Stimulated activated CD8-positive, alpha-beta memory T cell treated with anti-CD3 and anti-CD28 coated beads, Interleukin-7, amount 100 ng/mL, for 48 hours (primary cell): ENCODE data around the gene TMEM30A.

ENCODE experiments used
- DNase-seq, 2 donors: peaks; one replicate each; pipeline ENCODE4 v3.0.0-alpha.2; 2020; ENCODE audit warnings: low read depth in 1 of 2; ENCODE audit errors: extremely low read depth in 1 of 2

Gene TMEM30A

GRCh38 chr6:75266716-75267291, 17.8 kb downstream of the TMEM30A start:
- no peak for DNase-seq

DNA sequence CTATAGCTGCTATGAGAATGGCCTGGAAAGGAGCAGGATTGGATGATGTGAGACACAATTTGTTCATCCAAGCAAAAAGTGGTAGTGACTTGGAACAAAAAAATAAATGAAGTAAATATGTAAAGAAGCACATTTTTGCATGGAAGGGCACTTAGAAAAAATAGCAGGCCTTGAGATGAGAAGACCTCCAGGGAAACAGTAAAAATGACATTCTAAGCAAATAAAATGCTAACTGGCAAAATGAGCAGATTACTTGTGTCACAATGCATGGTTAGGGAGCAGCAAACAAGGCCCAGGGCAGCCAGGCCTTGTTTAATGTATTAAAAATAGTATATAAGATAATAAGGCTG, 21.2 kb downstream of the TMEM30A start:
- no peak for DNase-seq

DNA sequence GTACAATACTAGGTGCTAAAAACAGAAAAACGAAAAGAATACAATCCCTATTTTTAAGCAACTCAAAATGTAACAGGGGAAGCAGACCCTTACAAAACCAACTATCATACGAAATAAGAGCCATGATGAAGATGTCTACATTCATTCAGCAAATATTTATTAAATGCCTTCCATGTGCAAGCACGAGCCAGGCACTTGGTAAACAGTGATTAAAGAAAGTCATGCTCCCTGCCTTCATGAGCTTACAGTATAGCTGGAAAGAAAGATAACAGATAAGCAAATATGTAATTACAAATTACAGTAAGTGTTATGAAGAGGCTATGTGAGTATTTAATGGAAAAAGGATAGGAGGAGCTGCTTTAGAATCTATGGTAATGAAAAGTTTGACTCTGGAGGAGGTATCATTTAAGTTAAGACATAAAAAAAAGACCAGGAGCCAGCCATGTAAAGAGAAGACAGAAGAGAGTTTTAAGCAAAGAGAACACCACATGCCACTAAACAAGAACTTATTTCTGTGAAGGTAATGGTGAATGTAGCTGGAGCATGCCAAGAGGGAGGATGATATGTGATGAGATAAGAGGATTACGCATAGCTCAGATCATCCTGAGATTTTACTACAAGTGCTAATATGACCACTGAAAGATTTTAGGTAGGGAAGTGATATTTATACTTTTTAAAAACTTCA, 21.7 kb downstream of the TMEM30A start:
- no peak for DNase-seq

DNA sequence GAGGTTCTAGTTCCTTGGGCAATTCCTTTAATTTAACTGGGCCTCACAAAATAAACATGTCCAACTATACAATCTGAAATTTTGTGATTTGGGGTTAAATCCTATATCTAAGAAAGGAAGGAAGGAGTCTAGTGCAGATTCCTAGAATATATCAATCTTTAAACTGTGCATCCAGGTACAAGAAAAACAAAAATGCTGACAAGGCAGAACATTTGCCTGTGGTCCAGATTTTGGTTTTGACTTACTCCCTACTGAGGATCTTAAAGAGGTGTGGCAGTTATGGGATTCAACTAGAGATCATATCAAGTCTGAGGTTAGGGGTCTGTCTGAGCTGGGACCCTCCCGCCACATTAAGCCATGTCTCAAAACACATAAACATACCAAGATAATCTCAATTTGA, 23.3 kb downstream of the TMEM30A start:
- no peak for DNase-seq

DNA sequence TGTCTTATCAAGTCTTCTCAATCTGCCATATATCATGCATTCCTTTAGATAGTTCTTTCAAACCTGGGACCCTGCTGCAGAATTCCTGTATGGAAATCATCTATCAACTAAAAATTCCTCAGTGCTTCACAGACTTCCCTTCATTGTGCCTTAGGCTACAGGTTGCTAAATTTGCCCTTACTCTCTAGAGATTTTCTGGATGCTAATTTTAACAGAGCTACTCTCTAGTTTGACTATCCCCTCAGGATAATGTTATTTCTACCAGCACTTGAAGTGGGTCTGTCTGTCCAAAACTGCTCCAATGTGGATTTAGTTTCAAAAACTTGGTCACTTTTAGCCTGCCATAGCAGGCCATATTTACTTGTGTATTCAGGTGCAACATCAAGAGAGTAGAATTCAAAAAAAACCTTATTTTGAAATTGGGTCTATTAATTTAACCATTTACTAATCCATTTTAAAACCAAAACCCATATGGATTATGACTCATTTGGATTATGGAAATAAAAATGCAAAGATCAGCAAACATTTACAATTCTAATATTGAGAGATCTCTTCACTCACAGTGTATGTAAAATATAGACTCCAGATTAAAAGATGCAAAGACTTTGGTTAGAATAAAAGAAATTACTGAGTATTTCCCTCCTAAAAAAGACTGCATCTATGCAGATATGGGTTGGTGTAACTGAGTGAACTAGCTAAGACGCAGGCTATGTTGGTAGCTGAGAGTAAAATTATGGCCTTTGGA, 27.1 kb downstream of the TMEM30A start:
- DNase-seq, result no peak

- no peak for DNase-seq
Observed at GRCh38 chr6:75250552-75250951, 34.0 kb downstream of the TMEM30A start.

- no peak for DNase-seq
Observed at GRCh38 chr6:75249837-75250236, 34.8 kb downstream of the TMEM30A start.

DNA sequence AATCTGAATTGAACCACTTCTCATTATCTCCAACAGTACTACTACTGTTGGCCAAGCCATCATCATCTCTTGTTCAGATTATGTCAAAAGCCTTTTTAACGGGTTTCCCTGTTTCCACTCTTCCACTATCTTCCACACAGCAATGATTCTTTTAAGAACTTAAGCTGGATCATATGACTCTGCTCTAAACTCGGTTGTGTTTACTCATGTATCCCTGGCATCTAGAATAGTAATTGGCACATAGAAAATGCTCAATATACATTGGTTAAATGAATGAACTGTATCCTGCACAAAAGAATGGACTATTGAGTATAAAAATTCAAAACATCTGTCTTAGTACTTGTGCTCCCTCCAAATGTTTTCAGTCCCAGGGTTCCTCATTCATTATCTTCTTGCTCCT, 38.2 kb downstream of the TMEM30A start:
- no peak for DNase-seq

DNA sequence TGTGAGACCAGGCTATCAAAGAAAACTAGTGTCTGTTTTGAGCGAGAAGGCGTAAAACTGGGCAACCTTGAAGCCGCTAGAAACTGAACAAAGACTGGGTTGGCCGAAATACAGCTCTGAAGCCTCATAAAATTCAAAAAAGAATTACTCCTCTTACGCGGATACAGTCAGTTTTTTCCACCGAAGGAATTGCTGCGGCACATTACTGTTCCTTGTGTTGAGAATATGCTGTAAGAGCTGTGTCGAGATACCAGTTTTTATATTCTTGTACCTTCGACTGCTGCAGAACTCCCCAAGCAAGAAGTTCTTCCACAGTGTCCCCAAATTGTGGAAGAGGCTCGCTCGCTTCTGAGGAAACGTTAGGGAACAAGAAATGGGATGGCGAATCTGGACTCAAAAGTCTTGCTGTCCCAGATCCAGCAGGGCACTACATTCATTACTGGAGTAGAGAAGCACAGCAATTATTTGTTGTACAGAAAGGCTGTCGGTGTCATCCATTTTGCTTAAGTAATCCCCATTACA, 40.5 kb downstream of the TMEM30A start:
- DNase-seq, result no peak

- DNase-seq, result peak; percentile 53 to 82
Observed at GRCh38 chr6:75243333-75244062, 41.1 kb downstream of the TMEM30A start, which contains the start of gene COX7A2. Gene COX7A2 (minus strand): TSS chr6:75243801. CDS start chr6:75243734, 67 bp downstream.

DNA sequence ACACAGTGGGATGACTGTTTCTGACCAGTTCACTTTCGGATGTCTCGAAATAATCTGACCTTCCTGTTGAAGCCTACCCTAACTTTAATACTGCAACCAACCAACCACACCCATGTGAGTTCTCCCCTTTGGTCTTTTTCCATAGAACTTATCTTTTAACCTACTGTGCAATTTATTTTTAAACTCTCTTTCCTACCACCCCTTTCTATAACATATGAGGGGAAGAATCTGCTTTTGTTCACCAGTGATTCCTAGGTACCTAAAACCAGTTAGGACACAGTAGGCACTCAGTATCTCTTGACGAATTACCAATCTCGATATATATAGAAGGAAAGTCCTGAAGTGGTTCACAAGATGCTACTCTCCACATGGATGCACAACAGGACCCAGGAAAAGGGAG, 48.0 kb downstream of the TMEM30A start:
- no peak for DNase-seq

GRCh38 chr6:75235271-75235670, 49.3 kb downstream of the TMEM30A start:
- no peak for DNase-seq

DNA sequence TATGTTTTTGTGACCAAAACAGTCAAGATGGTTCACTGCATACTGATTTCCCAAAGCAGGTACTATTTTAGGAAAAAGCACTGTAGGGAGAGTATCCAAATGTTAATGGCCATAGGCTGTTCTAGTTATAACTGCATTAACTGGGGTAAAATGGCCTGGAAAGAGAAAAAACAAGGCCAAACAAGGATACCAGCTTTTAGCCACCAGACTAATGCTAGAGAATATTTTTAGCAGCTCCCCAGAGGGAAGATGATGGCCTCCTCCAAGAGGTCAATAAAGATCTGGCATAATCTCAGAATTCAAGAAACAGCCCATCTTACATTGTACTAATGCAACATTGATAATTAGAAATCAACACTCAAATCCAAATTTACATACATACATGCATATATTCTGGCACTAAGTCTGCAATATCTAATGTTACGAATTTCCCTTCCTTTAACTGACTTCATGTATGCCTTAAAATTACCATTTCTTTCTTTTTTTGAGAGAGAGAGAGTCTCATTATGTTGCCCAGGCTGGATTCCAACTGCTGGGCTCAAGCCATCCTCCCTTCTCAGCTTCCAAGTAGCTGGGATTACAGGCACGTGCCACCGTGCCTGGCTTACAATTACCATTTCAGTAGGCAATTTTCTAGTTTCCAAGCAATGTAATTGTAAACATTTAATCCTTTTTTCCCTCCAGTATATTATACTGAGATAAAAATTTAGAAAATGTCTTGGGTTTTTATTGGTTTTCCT, 50.3 kb downstream of the TMEM30A start:
- no peak for DNase-seq

DNA sequence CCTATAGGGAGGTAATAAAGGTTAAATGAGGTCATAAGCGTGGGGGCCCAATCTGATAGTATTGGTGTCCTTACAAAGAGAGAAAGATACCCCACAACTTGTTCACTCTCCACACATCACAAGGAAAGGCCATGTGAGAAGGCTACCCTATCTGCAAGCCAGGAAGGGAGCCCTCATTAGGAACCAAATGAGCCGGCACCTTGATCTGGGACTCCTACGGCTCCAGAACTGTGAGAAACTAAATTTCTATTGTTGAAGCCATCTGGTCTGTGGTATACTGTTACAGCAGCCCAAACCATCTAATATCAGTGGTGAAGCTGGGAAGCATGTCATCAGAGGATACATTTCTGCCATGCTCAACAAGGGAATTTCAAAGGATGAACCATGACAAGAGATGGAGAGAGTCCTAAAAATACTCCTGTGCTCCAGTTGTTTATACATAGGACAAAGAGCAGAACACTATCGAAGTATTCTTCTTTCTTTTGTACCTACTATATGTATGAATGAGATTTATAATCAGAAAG, 51.4 kb downstream of the TMEM30A start:
- DNase-seq, result no peak

DNA sequence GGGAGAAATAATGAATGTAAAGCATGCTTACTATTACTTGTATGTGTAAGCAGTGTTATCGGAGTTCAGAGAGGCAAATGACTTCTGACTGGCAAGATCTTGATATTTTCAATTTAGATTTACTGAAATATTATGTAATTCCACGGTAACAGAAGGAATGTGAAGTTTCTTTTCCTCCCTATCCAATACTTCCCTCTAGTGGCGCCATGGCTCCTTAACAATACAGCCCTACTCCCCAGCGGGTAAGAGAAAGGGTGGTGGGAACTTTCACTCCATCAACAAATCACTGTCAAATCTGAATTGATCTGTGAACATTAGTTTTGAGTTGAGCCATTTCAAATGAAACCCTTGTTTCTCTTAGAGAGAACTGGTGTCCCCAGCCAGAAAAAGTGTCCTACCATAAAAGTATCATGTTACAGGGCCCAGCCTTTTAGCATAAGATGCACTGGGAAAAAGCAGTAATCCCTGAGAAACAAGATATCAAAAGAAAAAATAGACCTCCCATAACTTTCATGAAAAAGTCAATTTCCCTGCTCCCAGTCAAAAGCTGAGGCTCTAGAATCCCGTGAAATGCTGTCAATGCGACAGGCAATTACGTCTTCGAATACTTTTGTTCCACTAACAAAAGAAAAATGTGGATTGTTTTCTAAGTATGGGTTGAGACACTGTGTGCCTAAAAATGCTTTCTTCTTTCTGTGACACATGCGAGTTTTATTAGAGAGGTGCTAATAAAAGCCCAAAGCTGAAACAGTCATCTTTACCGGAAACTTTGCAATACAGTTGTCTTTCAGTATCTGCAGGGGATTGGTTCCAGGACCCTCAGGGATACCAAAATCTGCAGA, 53.9 kb downstream of the TMEM30A start:
- no peak for DNase-seq

DNA sequence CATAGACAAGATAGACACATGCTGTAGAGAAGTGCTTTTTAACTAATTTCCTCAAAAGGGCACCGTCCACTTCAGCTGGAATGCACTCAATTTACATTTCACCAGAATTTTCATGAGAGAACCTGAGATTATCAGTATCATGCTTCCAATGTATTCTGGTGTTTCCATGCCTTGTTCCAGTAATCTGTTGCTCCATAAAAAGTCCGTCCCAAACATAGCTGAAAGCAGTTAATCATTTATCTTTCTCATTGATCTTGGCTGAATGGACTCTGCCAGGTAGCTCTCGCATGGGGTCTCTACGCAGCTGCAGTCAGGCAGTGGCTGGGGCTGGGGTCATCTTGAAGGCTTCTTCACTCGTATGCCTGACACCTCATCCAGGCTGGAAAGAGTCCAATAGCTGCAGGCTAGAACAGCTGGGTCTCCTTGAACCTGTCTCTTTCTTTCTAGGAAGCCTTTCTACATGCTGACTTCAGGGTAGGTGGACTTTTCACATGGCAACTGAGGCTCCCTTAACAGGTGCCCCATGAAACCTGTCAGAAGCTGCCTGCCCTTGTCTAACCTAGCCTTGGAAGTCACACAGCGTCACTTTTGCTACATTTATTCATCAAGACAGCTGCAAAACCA, 60.2 kb downstream of the TMEM30A start:
- no peak for DNase-seq

DNA sequence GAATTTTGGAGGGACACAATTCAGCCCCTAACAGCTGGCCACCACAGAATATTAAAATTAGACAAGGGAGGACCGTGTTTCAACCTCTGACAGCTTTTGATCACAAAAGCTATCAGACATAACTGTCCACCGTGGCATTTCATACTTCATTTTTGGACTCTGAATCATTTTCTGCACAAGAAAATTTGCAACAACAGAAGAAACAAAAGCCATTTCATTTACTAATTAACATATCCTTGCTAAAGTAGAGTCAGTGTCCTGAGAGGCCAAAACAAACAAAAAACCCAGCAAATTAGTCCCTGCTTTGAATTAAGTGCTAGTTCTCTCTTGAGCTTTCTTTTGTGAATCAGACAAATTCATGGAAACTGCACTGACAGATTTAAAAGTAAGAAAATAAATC, 61.2 kb downstream of the TMEM30A start:
- DNase-seq, result no peak

DNA sequence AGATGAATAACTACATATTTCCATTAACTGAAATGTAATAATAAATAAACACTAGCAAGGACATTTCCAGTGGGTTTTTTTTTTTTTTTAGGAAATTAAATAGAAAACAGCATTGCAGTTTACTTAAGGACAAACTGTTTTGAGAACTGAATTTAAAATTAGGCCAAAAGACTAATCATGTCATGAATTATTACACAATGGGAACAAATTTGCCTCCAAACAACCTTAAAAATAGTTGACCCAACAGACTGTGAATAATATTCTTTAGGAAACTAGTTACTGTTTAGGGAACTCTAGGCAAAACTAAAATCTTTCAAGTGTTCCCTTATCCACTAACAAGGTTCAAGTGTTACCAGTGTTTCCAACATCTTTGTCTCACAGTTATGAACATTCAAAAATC, 62.3 kb downstream of the TMEM30A start:
- no peak for DNase-seq

DNA sequence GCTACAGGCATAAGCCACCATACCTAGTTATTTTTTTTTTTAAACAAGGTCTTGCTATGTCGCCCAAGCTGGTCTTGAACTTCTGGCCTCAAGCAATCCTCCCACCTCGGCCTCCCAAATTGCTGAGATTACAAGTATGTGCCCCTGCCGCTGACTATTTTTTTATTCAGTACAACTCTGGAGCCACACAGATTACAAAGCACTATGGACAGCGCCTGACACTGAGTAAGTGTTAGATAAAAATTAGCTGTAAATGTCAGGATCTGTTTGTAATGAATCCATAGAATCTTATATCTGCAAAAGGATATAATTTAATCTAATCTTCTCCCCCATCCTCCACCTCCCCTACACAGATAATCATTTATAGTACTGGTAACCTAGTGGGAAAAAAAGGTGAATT, 63.5 kb downstream of the TMEM30A start:
- no peak for DNase-seq
